HCT116 (cell line): Measurements from ENCODE around the gene CETN2. TPM values are rescaled to one million over a fixed set of nuclear protein-coding genes. Genes with fewer than 3 reads are reported as not detected.

Experiments
- ATAC-seq: fragments of 200-7000 bp; cut with Tn5 transposase; 2 replicates; pipeline ENCODE4 v1.9.1; 2020; ENCODE audit warnings: mild to moderate bottlenecking, moderate library complexity
- BruUV-seq: library from RNA; stranded (reverse); fragments of 400-500 nt; replicated peaks from 2 replicates; lab custom pipeline; 2021; lab: Mats Ljungman, UMichigan
- CTCF ChIA-PET: fragments of 300-600 bp; sonication (Branson Sonifier 250); formaldehyde crosslinking; loops from one replicate; lab custom pipeline; 2021; ENCODE audit warnings: antibody characterized with exemption; lab: Charles Lee
- POLR2A ChIA-PET: fragments of 300-600, 350-600 bp; sonication (Branson Sonifier 250); formaldehyde crosslinking; loops from one replicate; lab custom pipeline; 2021; ENCODE audit warnings: antibody characterized with exemption; lab: Charles Lee
- RAD21 ChIA-PET, 2 experiments: fragments of 300-600 bp; sonication (Branson Sonifier 250); formaldehyde crosslinking; loops; one replicate each; lab custom pipeline; 2023; ENCODE audit warnings: low total read pairs in 2 of 2; ENCODE audit not compliant: uncharacterized antibody in 2 of 2, unreplicated experiment in 2 of 2, low non-redundant PET in 1 of 2; lab: Charles Lee
- DNase-seq: peaks from one replicate; pipeline ENCODE4 v3.0.0-alpha.2; 2010; ENCODE audit warnings: low read depth, low spot score
- H2AFZ ChIP-seq: fragments of 200-600 bp; shearing (Covaris generic), sonication (generic); 2 replicates; pipeline ENCODE4 v1.6.1; 2017; ENCODE audit warnings: low read depth, mixed run types, mixed read lengths, antibody characterized with exemption, low read length; ENCODE audit not compliant: poor library complexity, severe bottlenecking
- H3K27ac ChIP-seq: 2 replicates; pipeline ENCODE4 v1.5.1; 2012; ENCODE audit warnings: low read depth, low read length
- H3K27me3 ChIP-seq: fragments of 200-600 bp; sonication (generic); 2 replicates; pipeline ENCODE4 v1.6.1; 2016; ENCODE audit warnings: mixed run types, low read length, mixed read lengths; ENCODE audit not compliant: insufficient read depth
- H3K36me3 ChIP-seq, 2 experiments: fragments of 200-500 bp in 1 of 2; fragments of 200-600 bp in 1 of 2; sonication (Bioruptor generic) in 1 of 2; sonication (generic) in 1 of 2; 2 replicates each; pipeline versions ENCODE4 v1.5.1 to v1.6.1; 2014 to 2016; ENCODE audit warnings: low read length in 2 of 2, inconsistent platforms in 1 of 2, mixed read lengths in 1 of 2, mixed run types in 1 of 2; ENCODE audit not compliant: insufficient read depth in 2 of 2, control insufficient read depth in 1 of 2
- H3K4me1 ChIP-seq, 2 experiments: fragments of 200-600 bp in 1 of 2; sonication (generic) in 1 of 2; 2 replicates each; pipeline versions ENCODE4 v1.5.1 to v1.6.1; 2012 to 2017; ENCODE audit warnings: low read length in 2 of 2, inconsistent platforms in 1 of 2, mild to moderate bottlenecking in 1 of 2, mixed read lengths in 1 of 2, mixed run types in 1 of 2, moderate library complexity in 1 of 2; ENCODE audit not compliant: insufficient read depth in 2 of 2, control insufficient read depth in 1 of 2
- H3K4me2 ChIP-seq: fragments of 200-600 bp; sonication (generic); 2 replicates; pipeline ENCODE4 v1.6.1; 2017; ENCODE audit warnings: mixed run types, low read length, mixed read lengths
- H3K4me3 ChIP-seq, 2 experiments: fragments of 200-600 bp in 1 of 2; sonication (generic) in 1 of 2; replicated peaks in 1 of 2; 2 replicates each; pipeline ENCODE4 v1.5.1; 2011 to 2016; ENCODE audit warnings: low read length in 2 of 2, control low read depth in 1 of 2, low read depth in 1 of 2, mild to moderate bottlenecking in 1 of 2, mixed read lengths in 1 of 2, mixed run types in 1 of 2
- H3K79me2 ChIP-seq: fragments of 200-600 bp; sonication (generic); 2 replicates; pipeline ENCODE4 v1.6.1; 2017; ENCODE audit warnings: mild to moderate bottlenecking, mixed run types, low read length, moderate library complexity, mixed read lengths; ENCODE audit not compliant: insufficient read depth
- H3K9ac ChIP-seq: fragments of 200-600 bp; sonication (generic); 2 replicates; pipeline ENCODE4 v1.6.1; 2016; ENCODE audit warnings: low read length, mixed read lengths
- H3K9me2 ChIP-seq: fragments of 200-600 bp; sonication (generic), shearing (Covaris generic); 2 replicates; pipeline ENCODE4 v1.6.1; 2017; ENCODE audit warnings: mixed run types, mild to moderate bottlenecking, moderate library complexity; ENCODE audit not compliant: insufficient read depth
- H3K9me3 ChIP-seq, 2 experiments: fragments of 200-500 bp in 1 of 2; fragments of 200-600 bp in 1 of 2; sonication (Bioruptor generic) in 1 of 2; sonication (generic) in 1 of 2; 2 replicates each; pipeline ENCODE4 v1.6.1; 2014 to 2017; ENCODE audit warnings: low read length in 2 of 2, mixed read lengths in 2 of 2, inconsistent platforms in 1 of 2, low read depth in 1 of 2, mild to moderate bottlenecking in 1 of 2, mixed run types in 1 of 2, moderate library complexity in 1 of 2; ENCODE audit not compliant: control insufficient read depth in 1 of 2, insufficient read depth in 1 of 2
- H4K20me1 ChIP-seq: fragments of 200-600 bp; sonication (generic), shearing (Covaris generic); 2 replicates; pipeline ENCODE4 v1.6.1; 2017; ENCODE audit warnings: mixed run types, mild to moderate bottlenecking, moderate library complexity; ENCODE audit not compliant: insufficient read depth
- ATF3 ChIP-seq: IDR thresholded peaks from 2 replicates; pipeline ENCODE4 v1.6.1; 2012
- CEBPB ChIP-seq: IDR thresholded peaks from 2 replicates; pipeline ENCODE4 v1.6.1; 2012; ENCODE audit warnings: low read depth
- MAX ChIP-seq: IDR thresholded peaks from 2 replicates; pipeline ENCODE4 v1.6.1; 2012
- POLR2A ChIP-seq: IDR thresholded peaks from 2 replicates; pipeline ENCODE4 v1.7.0; 2011; ENCODE audit warnings: borderline replicate concordance; ENCODE audit not compliant: insufficient read depth, insufficient read length; ENCODE audit errors: extremely low read depth
- POLR2AphosphoS5 ChIP-seq: IDR thresholded peaks from 2 replicates; pipeline ENCODE4 v1.6.1; 2011; ENCODE audit warnings: mild to moderate bottlenecking, low read depth, low read length, moderate library complexity
- RAD21 ChIP-seq: IDR thresholded peaks from 2 replicates; pipeline ENCODE4 v1.6.1; 2012; ENCODE audit warnings: low read depth, mild to moderate bottlenecking
- SIN3A ChIP-seq: IDR thresholded peaks from 2 replicates; pipeline ENCODE4 v1.6.1; 2012; ENCODE audit warnings: low read depth
- TCF7L2 ChIP-seq: IDR thresholded peaks from 2 replicates; pipeline ENCODE4 v1.7.0; 2011; ENCODE audit warnings: borderline replicate concordance, inconsistent platforms; ENCODE audit not compliant: insufficient read depth, insufficient read length; ENCODE audit errors: extremely low read depth
- intact Hi-C: fragments of 100-400 bp; cut with micrococcal nuclease; formaldehyde crosslinking; loops from 2 replicates; pipeline ENCODE4 v1.10.0; 2022
- total RNA-seq: library from RNA; stranded (reverse); gene quantifications from one replicate; pipeline ENCODE4 v1.2.1, GENCODE V29; 2021; ENCODE audit not compliant: unreplicated experiment
- TF ChIP-seq, protein P1 (sequence below): IDR thresholded peaks from 2 replicates; pipeline ENCODE4 v1.6.1; 2012; ENCODE audit warnings: low read depth

The CETN2 gene
- total RNA-seq, 1 experiment from 2014 or later, result 20.9 TPM

GRCh38 chrX:152853986-152854385 is 23.4 kb upstream of the CETN2 start:
- no peaks in the 10 kb centered on the region for H3K36me3 ChIP-seq
- H3K9me3 ChIP-seq, result no peaks in the 10 kb centered on the region
- no TSS peak for BruUV-seq
- no peak overlapping the region for H3K4me2 ChIP-seq
- H4K20me1 ChIP-seq, result no peaks in the 10 kb centered on the region
- TF ChIP-seq POLR2A, result no peak
- TF ChIP-seq POLR2AphosphoS5, result no peak
- no peak for TF ChIP-seq RAD21
- TF ChIP-seq, protein P1, sequence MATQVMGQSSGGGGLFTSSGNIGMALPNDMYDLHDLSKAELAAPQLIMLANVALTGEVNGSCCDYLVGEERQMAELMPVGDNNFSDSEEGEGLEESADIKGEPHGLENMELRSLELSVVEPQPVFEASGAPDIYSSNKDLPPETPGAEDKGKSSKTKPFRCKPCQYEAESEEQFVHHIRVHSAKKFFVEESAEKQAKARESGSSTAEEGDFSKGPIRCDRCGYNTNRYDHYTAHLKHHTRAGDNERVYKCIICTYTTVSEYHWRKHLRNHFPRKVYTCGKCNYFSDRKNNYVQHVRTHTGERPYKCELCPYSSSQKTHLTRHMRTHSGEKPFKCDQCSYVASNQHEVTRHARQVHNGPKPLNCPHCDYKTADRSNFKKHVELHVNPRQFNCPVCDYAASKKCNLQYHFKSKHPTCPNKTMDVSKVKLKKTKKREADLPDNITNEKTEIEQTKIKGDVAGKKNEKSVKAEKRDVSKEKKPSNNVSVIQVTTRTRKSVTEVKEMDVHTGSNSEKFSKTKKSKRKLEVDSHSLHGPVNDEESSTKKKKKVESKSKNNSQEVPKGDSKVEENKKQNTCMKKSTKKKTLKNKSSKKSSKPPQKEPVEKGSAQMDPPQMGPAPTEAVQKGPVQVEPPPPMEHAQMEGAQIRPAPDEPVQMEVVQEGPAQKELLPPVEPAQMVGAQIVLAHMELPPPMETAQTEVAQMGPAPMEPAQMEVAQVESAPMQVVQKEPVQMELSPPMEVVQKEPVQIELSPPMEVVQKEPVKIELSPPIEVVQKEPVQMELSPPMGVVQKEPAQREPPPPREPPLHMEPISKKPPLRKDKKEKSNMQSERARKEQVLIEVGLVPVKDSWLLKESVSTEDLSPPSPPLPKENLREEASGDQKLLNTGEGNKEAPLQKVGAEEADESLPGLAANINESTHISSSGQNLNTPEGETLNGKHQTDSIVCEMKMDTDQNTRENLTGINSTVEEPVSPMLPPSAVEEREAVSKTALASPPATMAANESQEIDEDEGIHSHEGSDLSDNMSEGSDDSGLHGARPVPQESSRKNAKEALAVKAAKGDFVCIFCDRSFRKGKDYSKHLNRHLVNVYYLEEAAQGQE, result no peak
- TF ChIP-seq TCF7L2, result no peak
- no peak for TF ChIP-seq SIN3A
- no peak for TF ChIP-seq CEBPB
- TF ChIP-seq MAX, result no peak
- TF ChIP-seq ATF3, result no peak
- H3K27me3 ChIP-seq, result no peaks in the 10 kb centered on the region
- no peak overlapping the region for H3K4me3 ChIP-seq
- ATAC-seq, result no peak
- H3K27ac ChIP-seq, result no peak overlapping the region
- ChIA-PET RAD21 (interaction anchor here in 1 of 2 experiments (0.6 kb wide), 1 partner anchor 222 kb away, joined by 3 read pairs; no protein-coding TSS in a partner anchor), POLR2A (no interaction called here), CTCF (no interaction called here)
- no peak for DNase-seq
- H3K4me1 ChIP-seq, result no peaks in the 10 kb centered on the region
- intact Hi-C loops, result no loop called here
- H2AFZ ChIP-seq, result no peak overlapping the region
- H3K9me2 ChIP-seq, result no peaks in the 10 kb centered on the region
- H3K9ac ChIP-seq, result no peak overlapping the region
- H3K79me2 ChIP-seq, result no peaks in the 10 kb centered on the region
